ENCODE results near the gene BRF1.

Gene BRF1

DNA sequence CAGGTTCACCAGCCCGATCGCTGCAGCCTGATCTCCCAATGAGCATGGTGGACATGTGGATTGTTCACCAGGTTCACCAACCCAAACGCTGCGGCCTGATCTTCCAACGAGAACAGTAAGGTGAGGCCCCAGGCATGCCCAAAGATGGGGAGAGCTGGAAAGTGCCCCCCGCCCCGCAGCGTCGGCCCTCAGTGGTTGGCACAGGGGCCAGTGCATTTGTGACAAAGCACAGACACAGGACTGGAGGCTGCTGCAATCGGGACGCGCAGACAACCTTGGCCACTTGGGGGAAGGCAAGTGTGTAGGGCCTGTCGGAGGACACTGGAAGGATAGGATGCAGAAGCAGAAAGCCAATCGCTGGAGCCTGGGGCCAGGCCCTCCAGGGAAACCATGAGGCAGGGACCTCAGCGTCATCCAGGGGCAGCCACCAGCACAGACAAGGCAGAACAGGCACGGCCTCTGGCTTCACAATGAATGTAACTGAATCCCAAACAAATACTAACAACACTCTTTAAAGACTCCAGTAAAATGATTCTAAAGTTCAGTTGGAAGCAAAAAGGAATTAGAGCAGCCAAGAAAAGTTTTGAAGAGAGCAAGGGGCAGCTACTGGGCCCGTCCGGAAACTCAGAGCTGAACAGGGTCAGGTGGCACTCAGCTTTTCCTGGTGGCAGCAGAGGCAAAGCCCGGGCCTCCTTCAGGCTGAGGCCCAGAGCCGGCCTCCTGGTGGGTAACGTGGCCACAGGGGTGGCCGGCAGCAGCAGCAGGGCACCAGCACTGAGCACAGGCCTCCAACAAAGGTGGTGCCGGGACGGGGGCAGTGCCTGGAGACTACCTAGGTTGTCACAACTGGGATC lies 13.3 kb downstream of the BRF1 start:
- no peak overlapping the region for H3K27ac ChIP-seq
- TF ChIP-seq, protein P1, sequence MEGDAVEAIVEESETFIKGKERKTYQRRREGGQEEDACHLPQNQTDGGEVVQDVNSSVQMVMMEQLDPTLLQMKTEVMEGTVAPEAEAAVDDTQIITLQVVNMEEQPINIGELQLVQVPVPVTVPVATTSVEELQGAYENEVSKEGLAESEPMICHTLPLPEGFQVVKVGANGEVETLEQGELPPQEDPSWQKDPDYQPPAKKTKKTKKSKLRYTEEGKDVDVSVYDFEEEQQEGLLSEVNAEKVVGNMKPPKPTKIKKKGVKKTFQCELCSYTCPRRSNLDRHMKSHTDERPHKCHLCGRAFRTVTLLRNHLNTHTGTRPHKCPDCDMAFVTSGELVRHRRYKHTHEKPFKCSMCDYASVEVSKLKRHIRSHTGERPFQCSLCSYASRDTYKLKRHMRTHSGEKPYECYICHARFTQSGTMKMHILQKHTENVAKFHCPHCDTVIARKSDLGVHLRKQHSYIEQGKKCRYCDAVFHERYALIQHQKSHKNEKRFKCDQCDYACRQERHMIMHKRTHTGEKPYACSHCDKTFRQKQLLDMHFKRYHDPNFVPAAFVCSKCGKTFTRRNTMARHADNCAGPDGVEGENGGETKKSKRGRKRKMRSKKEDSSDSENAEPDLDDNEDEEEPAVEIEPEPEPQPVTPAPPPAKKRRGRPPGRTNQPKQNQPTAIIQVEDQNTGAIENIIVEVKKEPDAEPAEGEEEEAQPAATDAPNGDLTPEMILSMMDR (conservative IDR thresholded peaks at IDR 0.05): no peak

DNA sequence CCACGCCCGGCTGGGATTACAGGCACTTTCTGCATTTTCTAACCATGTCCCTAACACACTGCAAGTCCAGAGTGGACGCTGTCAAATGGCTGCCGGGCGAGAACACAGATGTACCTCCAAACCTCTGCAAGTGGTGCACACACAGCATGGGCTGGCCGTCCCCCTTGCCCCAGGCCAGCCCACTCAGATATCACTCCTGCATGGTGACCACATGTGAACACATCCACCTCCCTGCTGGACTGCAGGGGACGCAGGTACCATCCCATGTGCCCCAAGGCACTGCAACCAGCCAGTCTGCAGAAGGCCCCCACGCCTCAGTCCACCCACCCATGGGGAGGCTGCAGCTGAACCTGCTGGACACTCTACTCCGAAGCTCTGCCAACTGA lies 14.0 kb downstream of the BRF1 start:
- H3K27ac ChIP-seq: no peak overlapping the region
- TF ChIP-seq, protein P1 (conservative IDR thresholded peaks at IDR 0.05): no peak

DNA sequence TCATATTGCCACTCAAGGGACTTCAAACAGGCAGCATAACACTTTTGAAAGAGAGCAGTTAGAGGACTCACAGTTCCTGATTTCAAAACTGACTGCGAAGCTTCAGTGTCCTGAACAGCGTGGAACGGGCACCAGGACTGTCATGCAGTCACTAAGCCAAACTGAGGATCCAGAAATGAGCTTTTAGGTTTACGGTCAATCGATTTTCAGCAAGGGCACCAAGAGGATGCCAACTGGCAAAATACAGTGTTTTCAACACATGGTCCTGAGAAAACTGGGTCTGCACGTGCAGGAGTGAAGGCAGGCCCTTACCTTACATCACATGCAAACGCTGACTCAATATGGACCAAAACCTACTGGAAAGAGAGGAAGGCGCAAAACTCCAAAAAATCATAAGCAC lies 15.6 kb downstream of the BRF1 start:
- no peak overlapping the region for H3K27ac ChIP-seq
- TF ChIP-seq, protein P1 (conservative IDR thresholded peaks at IDR 0.05): no peak

DNA sequence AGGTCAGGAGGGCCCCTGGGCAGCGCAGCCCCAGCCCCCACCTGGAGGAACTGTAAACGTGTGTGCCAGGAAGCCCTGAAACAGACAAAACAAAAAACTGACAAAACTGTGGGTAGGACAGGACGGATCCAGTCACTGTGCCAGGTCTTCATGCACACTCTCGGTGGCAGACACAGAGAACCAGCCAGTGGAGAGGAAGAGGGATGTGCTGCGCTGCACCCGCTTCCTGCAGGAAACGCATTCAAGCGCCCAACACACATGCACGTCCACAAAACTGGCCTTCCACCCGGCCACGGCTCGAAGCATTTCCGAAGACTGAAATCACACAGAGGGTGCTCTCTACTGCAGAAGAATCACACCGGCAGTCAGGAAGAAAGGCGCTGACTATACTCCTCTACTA lies 16.9 kb downstream of the BRF1 start:
- no peak overlapping the region for H3K27ac ChIP-seq
- TF ChIP-seq, protein P1 (conservative IDR thresholded peaks at IDR 0.05): no peak

DNA sequence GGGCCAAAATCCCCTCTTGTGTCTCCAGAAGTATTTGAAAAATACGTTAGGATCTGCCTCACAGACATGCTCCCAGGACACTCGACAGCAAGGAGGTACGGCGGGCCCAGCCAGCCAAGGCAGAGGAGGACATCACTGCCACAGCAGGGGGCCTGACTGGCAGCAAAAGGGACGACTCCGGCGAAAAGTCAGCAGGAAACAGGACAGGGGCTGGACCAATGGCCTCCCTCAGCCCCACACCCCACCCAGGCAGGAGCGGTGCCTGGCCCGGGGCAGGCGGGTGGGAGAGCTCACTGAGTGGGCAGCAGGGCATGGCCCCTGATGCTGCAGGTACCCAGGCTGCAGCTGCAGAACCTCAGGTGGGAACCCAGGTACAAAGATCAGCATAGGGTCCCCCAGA lies 17.8 kb downstream of the BRF1 start:
- H3K27ac ChIP-seq: no peak overlapping the region
- TF ChIP-seq, protein P1 (conservative IDR thresholded peaks at IDR 0.05): no peak

DNA sequence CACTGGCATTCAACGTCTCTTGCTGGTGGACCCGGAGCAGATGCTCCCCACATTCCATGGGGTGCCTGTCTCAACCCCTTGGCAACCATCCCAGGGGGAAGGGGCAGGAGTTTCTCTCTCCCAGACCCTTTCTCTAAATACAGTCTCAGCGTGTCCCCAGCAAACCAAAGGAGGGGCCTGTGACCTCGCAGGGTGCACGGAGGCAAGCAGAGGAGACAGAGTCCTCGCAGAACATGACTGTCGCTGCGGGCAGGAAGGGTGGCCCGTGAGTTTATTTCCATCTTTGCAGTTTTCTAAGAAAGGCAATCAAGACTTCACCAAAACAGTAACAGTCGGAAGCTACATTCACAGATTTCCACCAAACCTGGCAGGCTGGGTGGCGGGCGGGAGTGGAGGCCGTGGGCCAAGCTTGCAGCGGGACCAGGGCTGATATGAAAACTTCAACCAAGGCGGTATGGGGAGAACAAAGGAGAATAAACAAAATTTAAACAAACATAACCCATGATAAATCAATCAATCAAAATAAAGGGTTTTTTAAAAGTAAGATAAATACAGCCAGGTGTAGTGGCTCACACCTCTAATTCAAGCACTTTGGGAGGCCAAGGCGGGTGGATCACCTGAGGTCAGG lies 18.6 kb downstream of the BRF1 start:
- TF ChIP-seq, protein P1 (conservative IDR thresholded peaks at IDR 0.05): peak; percentile 45

DNA sequence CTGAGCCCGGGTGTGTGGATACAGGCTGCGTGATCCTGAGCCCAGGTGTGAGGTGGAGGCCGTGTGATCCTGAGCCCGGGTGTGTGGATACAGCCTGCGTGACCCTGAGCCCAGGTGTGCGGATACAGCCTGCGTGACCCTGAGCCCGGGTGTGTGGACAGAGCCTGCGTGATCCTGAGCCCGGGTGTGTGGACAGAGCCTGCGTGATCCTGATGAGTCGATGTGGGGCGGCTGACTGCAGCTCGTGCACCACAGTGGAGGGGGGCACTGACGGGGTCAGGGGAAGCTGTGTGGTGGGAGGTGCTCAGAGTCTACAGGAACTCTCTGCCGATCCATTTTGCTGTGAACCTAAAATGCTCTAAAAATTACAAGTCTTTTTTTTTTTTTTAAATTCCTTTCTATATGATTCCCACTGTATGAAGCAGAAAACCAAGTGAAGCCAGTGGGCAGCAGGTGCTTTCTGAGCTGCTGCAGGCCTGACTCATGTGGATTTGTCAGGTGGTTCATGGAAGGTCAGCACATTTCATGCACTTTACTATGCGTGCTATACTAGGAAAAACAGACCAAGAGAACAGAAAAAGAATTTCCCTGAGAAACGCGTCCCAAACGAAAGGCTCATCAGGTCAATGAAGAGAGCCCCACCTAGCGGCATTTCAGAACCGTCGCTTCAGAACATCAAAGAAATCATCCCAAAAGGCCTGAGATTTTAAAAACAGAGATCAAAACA lies 19.3 kb downstream of the BRF1 start:
- H3K27ac ChIP-seq: no peak overlapping the region
- TF ChIP-seq, protein P1 (conservative IDR thresholded peaks at IDR 0.05): peak; percentile 85

More for the DNA sequence above, 18.6 kb downstream of the BRF1 start:
- H3K27ac ChIP-seq: no peak overlapping the region

Data from VCaP (cell line).